ENCODE results near the gene RPS8.

GRCh38 chr1:44733365-44733764, 42.0 kb upstream of the RPS8 start:
- TF ChIP-seq YY1 (IDR thresholded peaks at IDR 0.05) (no peak), RXRA (IDR thresholded peaks at IDR 0.05) (no peak), CTCF (IDR thresholded peaks at IDR 0.05; ENCODE audit: low read depth, low read length, missing input control) (no peak), SP1 (IDR thresholded peaks at IDR 0.05) (no peak), JUND (IDR thresholded peaks at IDR 0.05) (no peak), GABPA (IDR thresholded peaks at IDR 0.05 in 1 of 2, conservative IDR thresholded peaks at IDR 0.05 in 1 of 2) (no peak), TAF1 (conservative IDR thresholded peaks at IDR 0.05) (no peak), REST (IDR thresholded peaks at IDR 0.05) (no peak), MAX (IDR thresholded peaks at IDR 0.05) (no peak), FOXA1 (IDR thresholded peaks at IDR 0.05) (no peak), ATF3 (IDR thresholded peaks at IDR 0.05) (no peak), RAD21 (IDR thresholded peaks at IDR 0.05) (no peak), HNF4A (conservative IDR thresholded peaks at IDR 0.05) (no peak)
